ENCODE measurements around the gene SLC29A2.

Gene SLC29A2

GRCh38 chr11:66315921-66316811 lies 55.4 kb downstream of the SLC29A2 start:
- no peak for DNase-seq

GRCh38 chr11:66315498-66315885 lies 56.1 kb downstream of the SLC29A2 start:
- DNase-seq = no peak

- no peak for DNase-seq
Observed at GRCh38 chr11:66314561-66315497, 56.7 kb downstream of the SLC29A2 start.

GRCh38 chr11:66314186-66314501 lies 57.4 kb downstream of the SLC29A2 start:
- no peak for DNase-seq

GRCh38 chr11:66313321-66314185 lies 58.0 kb downstream of the SLC29A2 start:
- no peak for DNase-seq

GRCh38 chr11:66312549-66313320 lies 58.8 kb downstream of the SLC29A2 start:
- peak; percentile 97 for DNase-seq

All from activated naive CD4-positive, alpha-beta T cell treated with anti-CD3 and anti-CD28 coated beads, Interleukin-2, amount 50 U/mL, for 16 hours (primary cell).